WTC11 (cell line): Measurements from ENCODE around the gene WWOX. TPM values are rescaled to one million over a fixed set of nuclear protein-coding genes. Genes with fewer than 3 reads are reported as not detected.

Experiments used
- ATAC-seq: fragments of 200-7000 bp; cut with Tn5 transposase; 2 replicates; pipeline ENCODE4 v1.10.0; 2021; ENCODE audit warnings: mild to moderate bottlenecking, moderate library complexity
- CTCF ChIA-PET: fragments of 300-600 bp; sonication (Branson Sonifier 250); formaldehyde crosslinking; loops from one replicate; lab custom pipeline; 2021; ENCODE audit warnings: antibody characterized with exemption; lab: Charles Lee
- POLR2A ChIA-PET: fragments of 350-600 bp; sonication (Branson Sonifier 250); formaldehyde crosslinking; loops from one replicate; lab custom pipeline; 2021; ENCODE audit warnings: antibody characterized with exemption; lab: Charles Lee
- DNase-seq: peaks from one replicate; pipeline ENCODE4 v3.0.0; 2021; ENCODE audit warnings: low spot score
- H3K27ac Mint-ChIP-seq: 2 replicates; pipeline ENCODE4 v1.8.0; 2021; ENCODE audit warnings: mixed read lengths
- H3K27me3 Mint-ChIP-seq: 2 replicates; pipeline ENCODE4 v1.8.0; 2021; ENCODE audit warnings: low read depth, mild to moderate bottlenecking, moderate library complexity, mixed read lengths
- H3K36me3 Mint-ChIP-seq: 2 replicates; pipeline ENCODE4 v1.8.0; 2021; ENCODE audit warnings: mixed read lengths
- H3K4me1 Mint-ChIP-seq: 2 replicates; pipeline ENCODE4 v1.8.0; 2022; ENCODE audit warnings: mixed read lengths
- H3K4me3 Mint-ChIP-seq: 2 replicates; pipeline ENCODE4 v1.8.0; 2021; ENCODE audit warnings: mild to moderate bottlenecking, moderate library complexity, mixed read lengths
- H3K9me3 Mint-ChIP-seq: 2 replicates; pipeline ENCODE4 v1.8.0; 2021; ENCODE audit warnings: mixed read lengths
- ATF1 ChIP-seq: sonication (generic); formaldehyde crosslinking; IDR thresholded peaks from 2 replicates; pipeline ENCODE4 v1.8.1; 2023; ENCODE audit warnings: mild to moderate bottlenecking, moderate library complexity, missing genetic modification reagents
- CDX4 ChIP-seq: fragments of 250-450 bp; sonication (Bioruptor Pico); IDR thresholded peaks from 2 replicates; pipeline ENCODE4 v1.9.0; 2021; ENCODE audit warnings: moderate library complexity, mild to moderate bottlenecking, inconsistent platforms, borderline replicate concordance
- CREB1 ChIP-seq: sonication (generic); formaldehyde crosslinking; IDR thresholded peaks from 2 replicates; pipeline ENCODE4 v1.8.0; 2023; ENCODE audit warnings: mild to moderate bottlenecking, missing genetic modification reagents
- CTCF ChIP-seq: fragments of 200-600 bp; IDR thresholded peaks from 2 replicates; pipeline ENCODE4 v1.8.0; 2022; ENCODE audit warnings: antibody characterized with exemption
- EMX1 ChIP-seq: fragments of 250-450 bp; sonication (Bioruptor Pico); IDR thresholded peaks from 2 replicates; pipeline ENCODE4 v1.8.0; 2021; ENCODE audit warnings: mild to moderate bottlenecking
- ESRRA ChIP-seq: sonication (generic); formaldehyde crosslinking; IDR thresholded peaks from 2 replicates; pipeline ENCODE4 v1.8.1; 2022; ENCODE audit warnings: mild to moderate bottlenecking, missing genetic modification reagents, borderline replicate concordance
- GABPB1 ChIP-seq: sonication (generic); formaldehyde crosslinking; IDR thresholded peaks from 2 replicates; pipeline ENCODE4 v1.8.1; 2023; ENCODE audit warnings: mild to moderate bottlenecking, missing genetic modification reagents
- GRHL2 ChIP-seq: fragments of 250-450 bp; sonication (Bioruptor Pico); IDR thresholded peaks from 2 replicates; pipeline ENCODE4 v1.8.0; 2022; ENCODE audit warnings: mild to moderate bottlenecking, moderate library complexity; ENCODE audit not compliant: insufficient replicate concordance, severe bottlenecking
- GTF2I ChIP-seq: fragments of 250-450 bp; sonication (Bioruptor Pico); conservative IDR thresholded peaks from 2 replicates; pipeline ENCODE4 v1.4.0; 2021; ENCODE audit warnings: mild to moderate bottlenecking
- IRF1 ChIP-seq: sonication (generic); formaldehyde crosslinking; IDR thresholded peaks from 2 replicates; pipeline ENCODE4 v1.8.0; 2023; ENCODE audit warnings: missing genetic modification reagents
- MLX ChIP-seq: sonication (generic); formaldehyde crosslinking; IDR thresholded peaks from 2 replicates; pipeline ENCODE4 v1.8.1; 2023; ENCODE audit warnings: mild to moderate bottlenecking, missing genetic modification reagents, moderate library complexity
- NFYB ChIP-seq: sonication (generic); formaldehyde crosslinking; conservative IDR thresholded peaks from 2 replicates; pipeline ENCODE4 v1.8.0; 2022; ENCODE audit warnings: low read depth, missing genetic modification reagents
- USF2 ChIP-seq: sonication (generic); formaldehyde crosslinking; IDR thresholded peaks from 2 replicates; pipeline ENCODE4 v1.8.1; 2023; ENCODE audit warnings: mild to moderate bottlenecking, missing genetic modification reagents, moderate library complexity
- ZNF263 ChIP-seq: sonication (generic); formaldehyde crosslinking; IDR thresholded peaks from 2 replicates; pipeline ENCODE4 v1.8.1; 2022; ENCODE audit warnings: low read depth, mild to moderate bottlenecking, moderate library complexity, missing genetic modification reagents
- ZNF416 ChIP-seq: fragments of 250-450 bp; sonication (Bioruptor Pico); IDR thresholded peaks from 2 replicates; pipeline ENCODE4 v1.9.0; 2021; ENCODE audit warnings: mild to moderate bottlenecking, inconsistent platforms
- ZNF423 ChIP-seq: fragments of 250-450 bp; sonication (Bioruptor Pico); IDR thresholded peaks from 2 replicates; pipeline ENCODE4 v2.1.2; 2022; ENCODE audit warnings: mild to moderate bottlenecking, moderate library complexity
- total RNA-seq: library from RNA; stranded (reverse); gene quantifications from 3 replicates; pipeline ENCODE4 v1.2.3, GENCODE V29; 2021
- TF ChIP-seq, protein P1 (sequence below): sonication (generic); formaldehyde crosslinking; IDR thresholded peaks from 2 replicates; pipeline ENCODE4 v1.8.0; 2023; ENCODE audit warnings: missing genetic modification reagents, mild to moderate bottlenecking, borderline replicate concordance
- TF ChIP-seq, protein P2 (sequence below): sonication (generic); formaldehyde crosslinking; IDR thresholded peaks from 2 replicates; pipeline ENCODE4 v1.8.0; 2022; ENCODE audit warnings: mild to moderate bottlenecking, missing genetic modification reagents

WWOX gene
- total RNA-seq, 1 experiment from 2014 or later = 15.7 TPM

DNA sequence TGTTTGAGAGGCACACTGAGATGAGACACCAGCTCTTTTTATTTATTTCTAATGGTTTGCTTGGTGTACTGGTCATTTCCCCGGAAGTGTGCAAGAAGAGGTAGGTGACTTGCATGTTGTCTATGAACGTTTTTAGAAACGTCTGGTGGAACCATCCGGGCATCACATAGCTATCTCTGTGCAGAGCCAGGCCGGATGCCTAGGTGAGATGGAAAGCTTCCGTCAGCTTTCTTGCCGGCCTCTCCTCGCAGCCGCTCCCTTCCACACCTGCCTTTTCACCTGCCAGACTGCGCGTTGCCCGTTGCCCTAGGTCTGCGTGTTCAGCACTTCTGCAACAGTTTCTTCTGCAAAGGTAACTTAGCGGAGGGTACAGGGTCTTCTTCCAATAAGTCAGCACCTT lies 416.0 kb downstream of the WWOX start:
- Mint-ChIP-seq H3K9me3 (no peaks in the 10 kb centered on the region), H3K4me3 (no peak overlapping the region), H3K27ac (no peak overlapping the region), H3K36me3 (no peaks in the 10 kb centered on the region), H3K27me3 (no peaks in the 10 kb centered on the region), H3K4me1 (no peaks in the 10 kb centered on the region)
- no peak for DNase-seq
- ChIA-PET POLR2A (no interaction called here), CTCF (no interaction called here)
- no peak for TF ChIP-seq CREB1 (CRISPR knock-in tag)
- TF ChIP-seq GTF2I (CRISPR knock-in tag) = no peak
- TF ChIP-seq ZNF423 = no peak
- TF ChIP-seq ESRRA (CRISPR knock-in tag) = no peak
- TF ChIP-seq GABPB1 (CRISPR knock-in tag) = no peak
- no peak for TF ChIP-seq EMX1 (CRISPR knock-in tag)
- TF ChIP-seq, protein P1, sequence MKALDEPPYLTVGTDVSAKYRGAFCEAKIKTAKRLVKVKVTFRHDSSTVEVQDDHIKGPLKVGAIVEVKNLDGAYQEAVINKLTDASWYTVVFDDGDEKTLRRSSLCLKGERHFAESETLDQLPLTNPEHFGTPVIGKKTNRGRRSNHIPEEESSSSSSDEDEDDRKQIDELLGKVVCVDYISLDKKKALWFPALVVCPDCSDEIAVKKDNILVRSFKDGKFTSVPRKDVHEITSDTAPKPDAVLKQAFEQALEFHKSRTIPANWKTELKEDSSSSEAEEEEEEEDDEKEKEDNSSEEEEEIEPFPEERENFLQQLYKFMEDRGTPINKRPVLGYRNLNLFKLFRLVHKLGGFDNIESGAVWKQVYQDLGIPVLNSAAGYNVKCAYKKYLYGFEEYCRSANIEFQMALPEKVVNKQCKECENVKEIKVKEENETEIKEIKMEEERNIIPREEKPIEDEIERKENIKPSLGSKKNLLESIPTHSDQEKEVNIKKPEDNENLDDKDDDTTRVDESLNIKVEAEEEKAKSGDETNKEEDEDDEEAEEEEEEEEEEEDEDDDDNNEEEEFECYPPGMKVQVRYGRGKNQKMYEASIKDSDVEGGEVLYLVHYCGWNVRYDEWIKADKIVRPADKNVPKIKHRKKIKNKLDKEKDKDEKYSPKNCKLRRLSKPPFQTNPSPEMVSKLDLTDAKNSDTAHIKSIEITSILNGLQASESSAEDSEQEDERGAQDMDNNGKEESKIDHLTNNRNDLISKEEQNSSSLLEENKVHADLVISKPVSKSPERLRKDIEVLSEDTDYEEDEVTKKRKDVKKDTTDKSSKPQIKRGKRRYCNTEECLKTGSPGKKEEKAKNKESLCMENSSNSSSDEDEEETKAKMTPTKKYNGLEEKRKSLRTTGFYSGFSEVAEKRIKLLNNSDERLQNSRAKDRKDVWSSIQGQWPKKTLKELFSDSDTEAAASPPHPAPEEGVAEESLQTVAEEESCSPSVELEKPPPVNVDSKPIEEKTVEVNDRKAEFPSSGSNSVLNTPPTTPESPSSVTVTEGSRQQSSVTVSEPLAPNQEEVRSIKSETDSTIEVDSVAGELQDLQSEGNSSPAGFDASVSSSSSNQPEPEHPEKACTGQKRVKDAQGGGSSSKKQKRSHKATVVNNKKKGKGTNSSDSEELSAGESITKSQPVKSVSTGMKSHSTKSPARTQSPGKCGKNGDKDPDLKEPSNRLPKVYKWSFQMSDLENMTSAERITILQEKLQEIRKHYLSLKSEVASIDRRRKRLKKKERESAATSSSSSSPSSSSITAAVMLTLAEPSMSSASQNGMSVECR (CRISPR knock-in tag) = no peak
- TF ChIP-seq ZNF416 (CRISPR knock-in tag) = no peak
- no peak for TF ChIP-seq CDX4 (CRISPR knock-in tag)
- no peak for TF ChIP-seq USF2 (CRISPR knock-in tag)
- no peak for ATAC-seq

- ATAC-seq = no peak
- Mint-ChIP-seq H3K27me3 (no peaks in the 10 kb centered on the region), H3K4me3 (no peak overlapping the region), H3K9me3 (no peaks in the 10 kb centered on the region), H3K36me3 (no peaks in the 10 kb centered on the region), H3K4me1 (no peaks in the 10 kb centered on the region), H3K27ac (no peak overlapping the region)
- DNase-seq = no peak
- TF ChIP-seq GTF2I (CRISPR knock-in tag) (no peak), GABPB1 (CRISPR knock-in tag) (no peak), ZNF423 (no peak), NFYB (CRISPR knock-in tag) (no peak), GRHL2 (no peak), IRF1 (CRISPR knock-in tag) (no peak), ZNF263 (CRISPR knock-in tag) (no peak), CTCF (no peak), ATF1 (CRISPR knock-in tag) (no peak), MLX (CRISPR knock-in tag) (no peak)
- TF ChIP-seq, protein P2, sequence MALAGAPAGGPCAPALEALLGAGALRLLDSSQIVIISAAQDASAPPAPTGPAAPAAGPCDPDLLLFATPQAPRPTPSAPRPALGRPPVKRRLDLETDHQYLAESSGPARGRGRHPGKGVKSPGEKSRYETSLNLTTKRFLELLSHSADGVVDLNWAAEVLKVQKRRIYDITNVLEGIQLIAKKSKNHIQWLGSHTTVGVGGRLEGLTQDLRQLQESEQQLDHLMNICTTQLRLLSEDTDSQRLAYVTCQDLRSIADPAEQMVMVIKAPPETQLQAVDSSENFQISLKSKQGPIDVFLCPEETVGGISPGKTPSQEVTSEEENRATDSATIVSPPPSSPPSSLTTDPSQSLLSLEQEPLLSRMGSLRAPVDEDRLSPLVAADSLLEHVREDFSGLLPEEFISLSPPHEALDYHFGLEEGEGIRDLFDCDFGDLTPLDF = no peak
- ChIA-PET POLR2A (no interaction called here), CTCF (no interaction called here)
Measured at GRCh38 chr16:78516006-78516736, 416.7 kb downstream of the WWOX start.
